ENCODE data around the gene RHOBTB3.

- no peak for TF ChIP-seq CTCF (IDR thresholded peaks at IDR 0.05)
- no peak for TF ChIP-seq POLR2A (IDR thresholded peaks at IDR 0.05)
- no peak for TF ChIP-seq EP300 (IDR thresholded peaks at IDR 0.05)
Measured at GRCh38 chr5:95762652-95763041, 31.5 kb downstream of the RHOBTB3 start.
